ENCODE data around the gene RNF224. TPM values are rescaled to one million over a fixed set of nuclear protein-coding genes. Genes with fewer than 3 reads are reported as not detected.

Gene RNF224
- total RNA-seq, 1 donor from 2014 or later = not detected

- Histone ChIP-seq H3K4me3 (ENCODE audit: insufficient read depth, low read depth, low read length) (no peak overlapping the region), H2AFZ (ENCODE audit: low read depth, low read length) (no peak overlapping the region), H3K27ac (ENCODE audit: low read depth, low read length) (no peak overlapping the region), H3K4me1 (ENCODE audit: insufficient read depth, low read length) (peaks cover 4% of the 10 kb centered on the region), H4K20me1 (ENCODE audit: insufficient read depth, low read length) (peaks cover 23% of the 10 kb centered on the region), H3K36me3 (ENCODE audit: insufficient read depth, low read length) (peaks cover 11% of the 10 kb centered on the region), H3K4me2 (ENCODE audit: low read length) (no peak overlapping the region), H3K9me3 (ENCODE audit: insufficient read depth, low read depth, low read length) (no peaks in the 10 kb centered on the region), H3K79me2 (ENCODE audit: insufficient read depth, low read length) (peaks cover 23% of the 10 kb centered on the region), H3K9ac (ENCODE audit: low read length) (no peak overlapping the region), H3K27me3 (ENCODE audit: insufficient read depth, low read length) (no peaks in the 10 kb centered on the region)
- DNase-seq (ENCODE audit: low read depth) (no peak), FAIRE-seq (no peak)
- no peak overlapping the region for H3K27ac Mint-ChIP-seq (ENCODE audit: unreplicated experiment)
- no peaks in the 10 kb centered on the region for H3K9me3 Mint-ChIP-seq (ENCODE audit: unreplicated experiment)
- peaks cover 13% of the 10 kb centered on the region for H3K36me3 Mint-ChIP-seq (ENCODE audit: low read depth, unreplicated experiment)
- H3K27me3 Mint-ChIP-seq (ENCODE audit: low read depth, unreplicated experiment) = no peaks in the 10 kb centered on the region
- no peak overlapping the region for H3K4me3 Mint-ChIP-seq (ENCODE audit: unreplicated experiment)
- no peak for TF ChIP-seq CTCF (IDR thresholded peaks at IDR 0.05; ENCODE audit: insufficient read depth, low read depth, low read length)
- no peak for TF ChIP-seq EZH2 (IDR thresholded peaks at IDR 0.05; ENCODE audit: insufficient read depth, low read length)
- H3K4me1 Mint-ChIP-seq (ENCODE audit: low read depth, unreplicated experiment) = peaks cover 6% of the 10 kb centered on the region
Measured at GRCh38 chr9:137264067-137264466, 36.8 kb downstream of the RNF224 start.

- Histone ChIP-seq H3K4me1 (ENCODE audit: insufficient read depth, low read length) (peaks cover 4% of the 10 kb centered on the region), H3K4me3 (ENCODE audit: insufficient read depth, low read depth, low read length) (no peak overlapping the region), H3K27ac (ENCODE audit: low read depth, low read length) (no peak overlapping the region), H3K4me2 (ENCODE audit: low read length) (no peak overlapping the region), H3K36me3 (ENCODE audit: insufficient read depth, low read length) (peaks cover 15% of the 10 kb centered on the region), H3K9me3 (ENCODE audit: insufficient read depth, low read depth, low read length) (no peaks in the 10 kb centered on the region), H3K79me2 (ENCODE audit: insufficient read depth, low read length) (peaks cover 23% of the 10 kb centered on the region), H3K27me3 (ENCODE audit: insufficient read depth, low read length) (no peaks in the 10 kb centered on the region), H3K9ac (ENCODE audit: low read length) (no peak overlapping the region), H2AFZ (ENCODE audit: low read depth, low read length) (no peak overlapping the region), H4K20me1 (ENCODE audit: insufficient read depth, low read length) (peaks cover 25% of the 10 kb centered on the region)
- DNase-seq (ENCODE audit: low read depth) (no peak), FAIRE-seq (no peak)
- peaks cover 6% of the 10 kb centered on the region for H3K4me1 Mint-ChIP-seq (ENCODE audit: low read depth, unreplicated experiment)
- no peak overlapping the region for H3K4me3 Mint-ChIP-seq (ENCODE audit: unreplicated experiment)
- no peak overlapping the region for H3K27ac Mint-ChIP-seq (ENCODE audit: unreplicated experiment)
- no peak for TF ChIP-seq CTCF (IDR thresholded peaks at IDR 0.05; ENCODE audit: insufficient read depth, low read depth, low read length)
- no peak for TF ChIP-seq EZH2 (IDR thresholded peaks at IDR 0.05; ENCODE audit: insufficient read depth, low read length)
- peaks cover 15% of the 10 kb centered on the region for H3K36me3 Mint-ChIP-seq (ENCODE audit: low read depth, unreplicated experiment)
- H3K27me3 Mint-ChIP-seq (ENCODE audit: low read depth, unreplicated experiment) = no peaks in the 10 kb centered on the region
- no peaks in the 10 kb centered on the region for H3K9me3 Mint-ChIP-seq (ENCODE audit: unreplicated experiment)
Measured at GRCh38 chr9:137265496-137266161, 38.3 kb downstream of the RNF224 start.

- Histone ChIP-seq H3K4me1 (ENCODE audit: insufficient read depth, low read length) (peaks cover 4% of the 10 kb centered on the region), H4K20me1 (ENCODE audit: insufficient read depth, low read length) (peaks cover 29% of the 10 kb centered on the region), H2AFZ (ENCODE audit: low read depth, low read length) (no peak overlapping the region), H3K36me3 (ENCODE audit: insufficient read depth, low read length) (peaks cover 15% of the 10 kb centered on the region), H3K4me3 (ENCODE audit: insufficient read depth, low read depth, low read length) (no peak overlapping the region), H3K9ac (ENCODE audit: low read length) (no peak overlapping the region), H3K27ac (ENCODE audit: low read depth, low read length) (no peak overlapping the region), H3K4me2 (ENCODE audit: low read length) (no peak overlapping the region), H3K79me2 (ENCODE audit: insufficient read depth, low read length) (peaks cover 23% of the 10 kb centered on the region), H3K27me3 (ENCODE audit: insufficient read depth, low read length) (no peaks in the 10 kb centered on the region), H3K9me3 (ENCODE audit: insufficient read depth, low read depth, low read length) (no peaks in the 10 kb centered on the region)
- peaks cover 16% of the 10 kb centered on the region for H3K36me3 Mint-ChIP-seq (ENCODE audit: low read depth, unreplicated experiment)
- H3K9me3 Mint-ChIP-seq (ENCODE audit: unreplicated experiment) = no peaks in the 10 kb centered on the region
- no peaks in the 10 kb centered on the region for H3K27me3 Mint-ChIP-seq (ENCODE audit: low read depth, unreplicated experiment)
- H3K4me1 Mint-ChIP-seq (ENCODE audit: low read depth, unreplicated experiment) = peaks cover 6% of the 10 kb centered on the region
- no peak overlapping the region for H3K27ac Mint-ChIP-seq (ENCODE audit: unreplicated experiment)
- TF ChIP-seq EZH2 (IDR thresholded peaks at IDR 0.05; ENCODE audit: insufficient read depth, low read length) (no peak), CTCF (IDR thresholded peaks at IDR 0.05; ENCODE audit: insufficient read depth, low read depth, low read length) (no peak)
- FAIRE-seq = no peak
- no peak for DNase-seq (ENCODE audit: low read depth)
- H3K4me3 Mint-ChIP-seq (ENCODE audit: unreplicated experiment) = no peak overlapping the region
Measured at GRCh38 chr9:137266162-137266527, 38.8 kb downstream of the RNF224 start.
